NCI-H2171 (cell line): ENCODE results near the gene FBXO27.
"Not testable (repeated sequence)": the region's sequence is repeated elsewhere in the genome, so short reads cannot be mapped to it uniquely, and the experiment has no call there.

Source experiments
- DNase-seq: peaks from one replicate; lab custom pipeline; 2025; lab: John Stamatoyannopoulos, UW

Gene FBXO27

DNA sequence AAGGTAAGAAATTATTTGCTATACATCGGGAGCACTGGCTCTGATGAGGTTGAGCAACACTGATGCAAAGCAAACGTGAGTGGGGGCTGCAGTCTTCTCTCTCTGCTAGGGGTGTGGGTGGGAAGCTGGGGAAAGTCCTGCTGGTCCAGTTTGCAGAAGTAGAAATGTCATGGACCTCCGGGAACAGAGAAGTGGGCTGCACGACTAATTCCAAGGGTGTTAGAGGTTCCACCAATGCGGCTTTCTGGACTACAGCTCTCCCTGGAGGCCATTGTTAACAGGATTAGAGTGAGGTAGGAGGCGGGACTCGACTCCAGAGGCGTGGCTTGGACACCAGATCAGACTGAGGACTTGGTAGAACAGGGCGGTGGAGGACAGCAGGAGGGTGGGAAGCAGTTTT lies 5.7 kb upstream of the FBXO27 start:
- no peak for DNase-seq

DNA sequence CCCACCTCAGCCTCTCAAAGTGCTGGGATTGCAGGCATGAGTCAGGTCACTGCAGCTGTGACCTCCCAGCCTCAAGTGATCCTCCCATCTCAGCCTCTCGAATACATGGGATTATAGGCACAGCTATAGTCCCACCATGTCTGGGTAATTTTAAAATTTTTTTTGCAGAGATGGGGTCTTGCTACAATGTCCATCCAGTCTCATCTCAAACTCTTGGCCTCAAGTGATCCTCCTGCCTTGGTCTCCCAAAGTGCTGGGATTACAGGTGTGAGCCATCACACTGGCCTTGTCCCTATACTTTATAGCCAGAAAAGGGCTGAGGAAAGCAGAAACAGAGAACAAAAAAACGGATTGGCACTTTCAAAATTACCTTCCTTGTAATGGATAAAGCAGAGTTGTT lies 4.8 kb upstream of the FBXO27 start:
- DNase-seq = no peak

DNA sequence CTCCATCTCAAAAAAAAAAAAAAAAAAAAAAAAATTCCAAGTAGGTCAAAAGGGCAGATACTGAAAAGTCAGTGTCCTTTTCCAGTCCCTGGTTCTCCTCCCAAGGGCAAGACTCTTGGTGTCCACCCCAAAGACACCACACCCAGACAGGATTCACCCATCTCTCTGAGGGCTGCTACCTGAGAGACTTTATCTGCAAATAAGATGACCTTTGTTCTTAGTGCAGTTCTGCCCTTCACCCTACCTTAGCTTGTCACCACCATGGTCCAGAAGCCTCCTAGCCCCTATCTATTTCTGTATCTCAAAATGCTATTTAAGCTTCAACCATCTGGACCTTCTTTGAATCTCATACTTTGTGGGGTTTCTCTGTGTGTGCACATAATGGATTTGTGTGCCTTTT lies 4.2 kb upstream of the FBXO27 start:
- DNase-seq = no peak

DNA sequence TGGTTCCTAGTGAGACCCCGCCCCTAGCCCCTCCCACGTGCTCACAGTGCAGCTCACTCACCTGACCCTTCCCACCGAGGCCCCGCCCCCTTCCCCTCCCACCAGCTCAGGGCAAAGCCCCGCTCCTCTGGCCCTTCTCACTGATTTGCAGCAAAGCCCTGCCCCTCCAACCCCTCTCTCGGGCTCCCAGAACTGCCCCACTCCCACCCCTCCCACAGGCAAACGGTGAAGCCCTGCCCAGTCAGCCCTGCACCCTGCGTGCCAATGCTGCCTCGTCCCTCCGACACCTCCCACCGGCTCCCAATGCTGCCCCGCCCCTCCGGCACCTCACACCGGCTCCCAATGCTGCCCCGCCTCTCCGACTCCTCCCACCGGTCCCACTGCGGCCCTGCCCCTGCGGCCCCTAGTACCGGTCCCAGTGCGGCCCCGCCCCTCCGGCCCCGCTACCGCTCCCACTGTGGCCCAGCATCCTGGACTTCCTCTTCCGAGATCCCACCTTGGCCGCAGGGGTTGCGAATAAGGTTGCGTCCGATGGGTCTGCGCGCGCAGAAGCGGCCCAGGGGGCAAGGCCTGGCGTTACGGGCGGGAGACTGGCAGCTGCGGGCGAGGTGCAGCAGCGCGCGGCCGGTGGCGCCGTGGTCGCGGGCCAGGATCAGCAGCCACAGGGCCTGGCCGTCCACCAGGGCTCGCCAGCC lies 834 bp downstream of the FBXO27 start:
- peak; percentile 98 for DNase-seq

DNA sequence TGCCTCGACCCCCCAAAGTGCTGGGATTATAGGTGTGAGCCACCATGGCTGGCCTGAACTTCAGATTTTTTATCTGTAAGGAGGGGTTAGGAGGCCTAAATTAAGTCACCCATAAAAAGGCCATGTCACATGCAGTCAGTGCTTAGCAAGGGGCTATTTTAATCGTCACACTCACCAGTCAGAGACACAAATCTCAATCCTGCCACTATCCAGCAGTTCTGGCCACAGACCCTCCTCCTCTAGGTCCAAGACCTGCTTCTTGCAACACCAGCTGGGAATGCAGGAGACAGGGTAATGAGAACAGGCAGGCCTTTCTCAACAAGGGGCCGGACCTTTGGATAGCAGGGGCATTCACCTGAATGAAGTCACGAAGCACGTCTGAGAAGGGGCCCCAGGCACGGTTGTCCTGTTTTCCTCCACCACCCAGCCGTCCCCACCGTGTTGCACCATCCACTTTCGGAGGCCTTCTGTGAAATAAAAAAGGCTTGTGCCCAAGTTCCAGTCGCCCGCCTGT lies 1.4 kb downstream of the FBXO27 start:
- no peak for DNase-seq

DNA sequence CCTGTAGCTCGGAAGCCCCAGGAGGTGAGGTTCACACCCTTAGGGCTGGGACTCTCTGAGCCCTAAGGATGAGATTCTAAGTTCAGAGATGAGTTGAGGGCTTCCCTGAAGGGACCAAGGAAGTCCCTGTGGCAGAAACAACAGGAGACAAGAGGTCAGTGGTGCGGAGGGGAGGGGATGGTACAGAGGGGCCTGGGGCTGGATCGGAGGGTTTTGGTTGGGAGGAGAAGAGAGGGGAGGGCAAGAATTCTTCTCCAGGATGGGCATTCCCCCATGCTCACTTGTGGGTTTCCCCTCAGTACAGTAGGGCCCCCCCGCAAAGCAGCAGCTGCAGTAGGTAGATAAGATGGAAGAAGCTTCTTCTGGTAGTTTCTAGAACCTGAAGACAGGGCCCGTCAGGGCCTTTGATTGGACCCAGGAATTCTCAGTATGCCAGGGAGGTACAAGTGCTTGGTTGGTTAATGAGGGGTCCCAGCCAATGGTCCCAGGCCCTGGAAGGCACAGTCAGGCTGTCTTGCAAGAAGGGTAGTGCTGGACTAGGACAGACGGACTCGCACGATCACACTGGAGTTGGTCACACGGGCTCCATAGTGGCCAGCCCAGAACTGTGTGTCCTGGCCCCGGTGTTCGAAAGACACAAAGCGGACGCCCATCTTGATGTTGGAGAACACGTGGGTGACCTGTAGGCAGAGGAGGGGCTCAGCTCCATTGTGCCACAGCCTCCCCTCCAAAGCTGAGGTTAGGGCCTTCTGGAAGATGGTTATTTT lies 7.3 kb downstream of the FBXO27 start:
- DNase-seq = no peak

DNA sequence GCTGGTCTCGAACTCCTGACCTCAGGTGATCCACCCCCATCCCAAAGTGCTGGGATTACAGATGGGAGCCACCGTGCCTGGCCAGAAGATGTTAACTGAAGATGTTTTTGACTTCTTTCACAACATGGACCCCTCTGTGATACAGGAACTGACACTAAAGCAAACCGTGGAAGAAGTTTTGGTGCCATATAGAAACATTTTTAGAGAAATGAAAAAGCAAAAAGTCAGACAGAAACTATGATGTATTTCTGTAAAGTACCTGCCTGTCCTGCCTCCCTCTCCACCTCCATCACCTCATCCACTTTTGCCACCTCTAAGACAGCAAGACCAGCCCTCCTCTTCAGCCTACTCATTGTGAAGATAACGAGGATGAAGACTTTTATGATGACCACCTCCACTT lies 11.3 kb downstream of the FBXO27 start:
- DNase-seq = no peak

DNA sequence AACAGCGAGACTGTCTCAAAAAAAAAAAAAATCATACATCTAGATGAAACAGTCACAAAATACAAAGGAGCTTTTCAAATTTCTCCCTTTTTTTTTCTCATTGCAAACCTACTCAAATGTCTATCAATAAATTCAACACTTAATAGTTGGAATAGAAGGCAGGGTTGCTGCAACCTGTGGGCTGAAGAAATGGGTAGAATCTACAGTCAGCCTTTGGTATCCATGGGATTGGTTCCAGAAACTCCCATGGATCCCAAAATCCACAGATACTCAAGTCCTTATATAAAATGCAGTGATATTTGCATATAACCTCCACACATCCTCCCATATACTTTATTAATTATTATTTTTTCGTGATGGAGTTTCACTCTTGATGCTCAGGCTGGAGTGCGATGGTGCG lies 14.7 kb downstream of the FBXO27 start:
- DNase-seq = no peak

DNA sequence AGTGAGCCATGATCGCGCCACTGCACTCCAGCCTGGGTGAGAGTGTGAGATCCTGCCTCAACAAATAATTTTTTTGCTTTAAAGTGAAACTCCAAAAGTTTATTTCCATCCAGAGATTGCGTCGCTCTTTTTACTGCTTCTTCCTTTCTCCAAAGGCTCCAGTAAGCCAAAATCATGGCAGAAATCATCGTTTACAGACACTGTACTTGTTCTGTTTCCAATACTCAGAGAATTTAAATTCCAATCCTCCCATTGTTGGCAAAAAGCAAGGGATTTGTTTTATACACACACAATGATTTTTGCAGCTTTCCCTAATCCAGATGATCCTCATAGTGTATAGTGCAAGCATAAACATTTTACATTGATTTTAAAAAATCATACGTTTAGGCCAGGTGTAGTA lies 15.3 kb downstream of the FBXO27 start:
- no peak for DNase-seq

DNA sequence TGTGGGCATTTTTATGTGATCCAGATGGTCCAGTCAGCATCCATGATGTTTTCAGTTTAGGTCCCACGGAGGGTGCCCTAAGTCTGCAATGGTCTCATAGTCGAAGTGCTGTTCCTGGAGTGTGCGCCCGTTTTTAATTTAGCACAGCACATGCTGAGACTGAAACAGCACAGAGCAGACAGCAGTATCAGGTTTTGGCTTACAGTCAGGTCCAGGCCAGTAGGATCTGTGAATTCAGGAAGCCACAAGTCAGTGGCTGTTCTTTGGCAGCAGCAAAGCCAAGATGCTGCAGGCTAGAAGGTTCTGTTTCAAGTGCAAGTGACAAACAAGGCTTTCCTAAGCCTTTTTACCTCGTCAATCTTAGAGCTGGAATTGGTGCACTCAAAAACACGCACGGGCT lies 18.3 kb downstream of the FBXO27 start:
- no peak for DNase-seq

DNA sequence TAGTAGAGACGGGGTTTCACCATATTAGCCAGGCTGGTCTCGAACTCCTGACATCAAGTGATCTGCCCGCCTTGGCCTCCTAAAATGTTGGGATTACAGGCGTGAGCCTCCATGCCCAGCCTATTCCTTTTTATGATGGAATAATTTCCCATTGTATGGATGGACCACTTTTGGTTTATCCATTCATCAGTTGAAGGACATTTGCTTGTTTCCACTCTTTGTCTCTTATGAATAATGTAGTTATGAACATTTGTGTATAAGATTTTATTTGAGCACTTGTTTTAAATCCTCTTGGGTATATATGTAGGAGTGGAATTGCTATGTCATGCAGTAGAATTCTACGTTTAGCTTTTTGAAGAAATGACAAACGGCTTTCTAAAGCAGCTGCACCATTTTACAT lies 23.3 kb downstream of the FBXO27 start:
- no peak for DNase-seq

DNA sequence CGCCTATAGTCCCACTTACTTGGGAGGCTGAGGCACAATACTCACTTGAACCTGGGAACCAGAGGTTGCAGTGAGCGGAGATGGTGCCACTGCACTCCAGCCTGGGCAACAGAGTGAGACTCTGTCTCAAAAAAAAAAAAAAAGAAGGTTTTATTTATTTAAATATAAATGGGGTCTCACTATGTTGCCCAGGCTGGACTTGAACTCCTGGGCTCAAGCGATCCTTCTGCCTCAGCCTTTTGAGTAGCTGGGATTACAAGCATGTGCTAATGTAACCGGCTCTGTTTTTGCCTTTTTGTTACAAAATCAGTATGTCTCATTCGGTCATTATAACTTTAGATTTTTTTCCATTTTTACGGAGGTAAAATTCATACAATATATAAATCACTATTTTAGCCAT lies 24.2 kb downstream of the FBXO27 start:
- no peak for DNase-seq

DNA sequence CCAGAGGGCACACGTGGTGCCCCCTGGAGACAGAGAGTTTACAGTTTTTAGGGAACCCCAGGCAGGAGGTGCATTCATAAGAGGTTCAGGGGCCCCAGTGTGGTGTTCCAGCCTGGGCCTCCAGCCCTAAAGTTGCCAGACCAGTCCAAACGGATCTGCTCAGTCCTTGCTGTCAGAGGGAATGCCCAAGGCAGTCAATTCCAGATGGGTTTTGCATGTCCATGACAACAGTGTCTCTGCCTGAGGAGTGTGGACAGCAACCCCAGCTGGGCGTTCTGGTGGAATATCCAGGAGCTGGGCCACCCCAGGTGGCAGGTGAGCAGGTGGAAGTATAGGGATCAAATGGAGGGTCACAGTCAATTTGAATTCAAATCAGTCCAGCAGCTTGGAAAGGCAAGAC lies 25.3 kb downstream of the FBXO27 start:
- no peak for DNase-seq

DNA sequence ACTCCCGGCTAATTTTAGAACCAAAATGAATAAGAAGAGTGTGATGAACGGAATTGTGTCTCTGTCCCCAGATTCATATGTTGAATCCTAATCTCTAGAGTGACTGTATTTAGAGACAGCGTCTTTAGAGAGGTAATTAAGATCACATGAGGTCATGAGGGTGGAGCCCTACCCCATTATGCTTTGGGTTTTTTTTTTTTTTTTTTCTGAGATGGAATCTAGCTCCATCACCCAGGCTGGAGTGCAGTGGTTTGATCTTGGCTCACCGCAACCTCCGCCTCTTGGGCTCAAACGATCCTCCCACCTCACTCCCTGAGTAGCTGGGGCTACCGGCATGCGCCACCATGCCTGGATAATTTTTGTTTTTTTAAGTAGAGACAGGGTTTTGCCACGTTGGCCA lies 27.9 kb downstream of the FBXO27 start:
- no peak for DNase-seq

DNA sequence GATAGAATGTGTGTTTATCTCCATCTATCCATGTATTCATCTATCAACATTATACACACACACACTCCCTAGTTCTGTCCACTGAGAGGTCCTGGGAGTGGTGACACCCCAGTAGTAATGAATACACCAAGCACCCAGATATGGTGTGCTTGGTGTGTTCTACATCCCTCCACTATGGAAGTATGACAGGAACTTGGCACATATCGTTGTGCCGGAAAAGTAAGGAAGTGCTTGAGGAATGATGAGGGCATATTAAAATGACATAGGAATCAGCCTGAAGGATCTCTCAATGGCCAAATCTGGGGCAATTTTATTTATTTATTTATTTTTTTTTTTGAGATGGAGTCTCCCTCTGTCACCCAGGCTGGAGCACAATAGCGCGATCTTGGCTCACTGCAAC lies 28.6 kb downstream of the FBXO27 start:
- DNase-seq = no peak

DNA sequence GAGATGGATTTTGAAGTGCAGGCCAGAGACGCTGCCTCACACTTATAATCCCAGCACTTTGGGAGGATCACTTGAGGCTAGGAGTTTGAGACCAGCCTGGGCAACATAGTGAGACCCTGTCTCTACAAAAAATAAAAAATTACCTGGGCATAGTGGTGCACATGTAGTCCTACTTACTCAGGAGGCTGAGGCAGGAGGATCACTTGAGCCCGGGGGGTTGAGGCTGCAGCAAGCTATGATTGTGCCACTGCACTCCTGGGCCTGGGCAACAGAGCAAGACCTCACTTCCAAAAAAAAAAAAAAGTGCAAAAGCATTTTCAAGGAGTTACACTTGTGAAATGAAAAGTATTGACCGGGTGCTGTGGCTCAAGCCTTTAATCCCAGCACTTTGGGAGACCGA lies 29.2 kb downstream of the FBXO27 start:
- no peak for DNase-seq

DNA sequence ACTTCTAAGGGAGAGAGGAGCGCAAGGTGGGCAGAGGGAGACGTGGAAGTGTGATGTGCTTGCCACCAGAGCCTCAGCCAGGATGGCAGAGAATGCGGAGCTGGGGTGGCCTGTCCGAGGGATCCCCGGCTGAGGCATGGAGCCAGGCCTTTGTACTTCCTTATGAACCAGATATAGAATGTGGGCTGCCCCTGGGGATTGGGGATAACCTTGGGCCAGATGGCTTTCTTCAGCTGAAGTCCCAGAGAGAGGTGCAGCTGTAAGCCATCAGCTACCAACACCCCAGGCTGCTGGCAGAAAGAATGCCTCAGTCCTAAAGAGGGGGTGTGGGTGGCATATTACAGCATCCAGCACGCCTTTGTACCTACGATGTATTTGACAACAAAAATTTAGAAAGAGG lies 31.3 kb downstream of the FBXO27 start:
- DNase-seq = peak; percentile 88

DNA sequence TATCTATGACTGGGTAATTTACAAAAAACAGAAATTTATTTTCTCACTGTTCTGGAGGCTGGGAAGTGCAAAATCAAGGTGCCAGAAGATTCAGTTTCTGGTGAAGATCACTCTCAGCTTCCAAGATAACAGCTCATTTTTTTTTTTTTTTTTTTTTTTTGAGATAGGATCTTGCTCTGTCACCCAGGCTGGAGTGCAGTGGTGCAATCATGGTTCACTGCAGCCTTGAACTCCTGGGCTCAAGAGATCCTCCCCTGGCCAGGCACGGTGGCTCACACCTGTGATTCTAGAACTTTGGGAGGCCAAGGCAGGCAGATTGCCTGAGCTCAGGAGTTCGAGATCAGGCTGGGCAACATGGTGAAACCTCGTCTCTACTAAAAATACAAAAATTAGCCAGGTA lies 34.8 kb downstream of the FBXO27 start:
- DNase-seq = not testable (repeated sequence)

DNA sequence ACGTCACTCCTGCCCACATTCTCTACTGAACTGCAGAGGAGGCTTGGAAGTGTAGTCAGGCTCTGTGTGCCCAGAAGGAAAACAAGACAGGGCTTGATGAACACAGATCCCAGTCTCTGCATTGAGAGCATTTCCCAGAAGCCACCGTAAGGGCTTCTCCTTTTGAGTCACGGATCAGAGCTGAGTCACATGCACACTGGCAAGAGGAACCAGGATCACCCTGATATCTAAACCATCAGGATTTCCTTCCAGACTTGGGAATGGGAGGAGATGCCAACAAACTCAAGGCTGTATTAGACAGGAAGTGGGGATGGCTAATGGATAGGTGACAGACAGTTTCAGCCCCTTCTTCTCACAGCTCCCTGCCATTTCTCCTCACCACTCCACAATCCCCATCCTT lies 39.1 kb downstream of the FBXO27 start:
- DNase-seq = no peak

DNA sequence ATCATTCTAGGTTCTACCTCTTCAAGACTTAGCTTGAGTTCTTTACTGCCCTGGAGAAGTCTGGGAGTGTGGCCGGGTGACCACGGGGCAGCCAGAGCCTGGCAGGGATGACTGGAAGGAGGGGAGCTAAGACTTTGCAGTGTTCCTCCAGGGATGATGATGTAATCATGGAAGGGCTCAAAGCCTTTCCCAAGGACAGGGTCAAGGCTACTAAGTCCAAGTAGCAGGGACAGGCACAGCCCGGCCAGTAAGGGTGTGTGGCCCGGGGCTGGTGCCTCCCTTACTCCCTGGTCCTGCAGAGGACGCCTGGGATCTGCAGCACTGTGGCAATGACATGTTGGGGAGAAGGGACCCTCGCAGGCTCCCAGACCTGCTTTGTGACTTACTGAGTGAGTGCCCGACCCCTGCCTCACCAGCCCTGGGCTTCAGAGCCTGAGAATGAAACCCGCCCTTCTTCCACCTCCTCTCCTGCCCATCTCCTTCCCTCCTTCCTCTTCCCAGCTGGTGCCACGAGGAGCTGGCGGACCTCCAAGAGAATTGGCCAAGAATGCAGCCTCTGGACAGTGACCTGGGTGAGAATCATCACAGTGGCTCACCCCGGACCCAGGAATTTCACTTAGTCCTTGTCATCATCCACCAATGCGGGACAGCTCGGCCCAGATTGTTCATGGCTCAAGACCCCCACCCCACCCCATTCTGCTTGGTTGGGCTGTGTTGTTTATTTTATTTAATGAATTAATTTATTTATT lies 41.2 kb downstream of the FBXO27 start:
- no peak for DNase-seq

DNA sequence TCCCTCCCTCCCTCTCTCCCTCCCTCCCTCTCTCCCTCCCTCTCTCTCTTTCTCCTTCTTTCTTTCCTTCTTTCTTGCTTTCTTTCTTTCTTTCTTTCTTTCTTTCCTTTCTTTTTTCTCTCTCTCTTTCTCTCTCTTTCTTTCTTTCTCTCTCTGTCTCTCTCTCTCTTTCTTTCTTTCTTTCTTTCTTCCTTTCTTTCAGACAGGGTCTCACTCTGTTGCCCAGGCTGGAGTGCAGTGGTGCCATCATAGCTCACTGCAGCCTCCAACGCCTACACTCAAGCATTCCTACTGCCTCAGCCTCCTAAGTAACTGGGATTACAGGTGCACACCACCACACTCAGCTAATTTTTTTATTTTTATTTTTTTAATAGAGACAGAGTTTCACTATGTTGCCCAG lies 42.7 kb downstream of the FBXO27 start:
- not testable (repeated sequence) for DNase-seq

DNA sequence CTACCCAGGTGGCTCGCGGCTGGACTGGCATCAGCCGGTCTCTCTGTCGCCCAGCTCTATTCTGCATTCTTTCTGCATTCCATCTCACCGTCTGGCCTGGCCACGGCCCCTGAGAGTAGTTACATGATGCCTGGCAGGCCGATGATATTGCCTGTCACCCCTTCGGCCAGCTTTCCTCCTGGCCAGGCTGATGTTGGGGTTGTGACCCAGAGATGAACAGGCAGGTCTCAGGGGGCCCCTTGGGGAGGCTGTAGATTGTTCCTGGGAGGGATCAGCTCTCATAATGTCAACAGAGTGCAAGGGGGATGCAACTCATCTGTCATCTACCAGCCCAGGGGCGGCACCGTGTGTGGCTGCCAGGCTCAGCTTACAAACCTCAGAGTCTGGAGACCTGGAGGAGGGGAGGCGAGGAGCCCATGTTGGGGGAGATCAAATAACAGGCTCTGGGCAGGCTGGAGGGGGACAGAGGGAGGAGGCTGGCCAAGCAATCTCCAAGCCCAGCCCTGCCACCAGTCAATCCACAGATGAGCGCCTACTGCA lies 43.2 kb downstream of the FBXO27 start:
- DNase-seq = peak; percentile 87

DNA sequence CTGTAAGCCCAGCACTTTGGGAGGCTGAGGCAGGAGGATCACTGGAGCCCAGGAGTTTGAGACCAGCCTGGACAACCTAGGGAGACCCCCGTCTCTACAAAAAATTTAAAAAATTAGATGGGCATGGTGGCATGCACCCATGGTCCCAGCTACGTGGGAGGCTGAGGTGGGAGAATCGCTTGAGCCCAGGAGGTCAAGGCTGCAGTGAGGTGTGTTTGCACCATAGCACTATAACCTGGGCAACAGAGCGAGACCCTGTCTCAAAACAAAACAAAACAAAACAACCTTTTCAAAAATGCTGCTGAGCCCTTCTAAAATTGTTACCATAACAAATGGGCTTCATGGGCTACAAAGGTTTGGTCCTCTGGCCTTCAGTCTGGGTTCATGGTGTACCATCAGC lies 43.7 kb downstream of the FBXO27 start:
- not testable (repeated sequence) for DNase-seq
